Measurements from ENCODE around the gene DAB1.

DNA sequence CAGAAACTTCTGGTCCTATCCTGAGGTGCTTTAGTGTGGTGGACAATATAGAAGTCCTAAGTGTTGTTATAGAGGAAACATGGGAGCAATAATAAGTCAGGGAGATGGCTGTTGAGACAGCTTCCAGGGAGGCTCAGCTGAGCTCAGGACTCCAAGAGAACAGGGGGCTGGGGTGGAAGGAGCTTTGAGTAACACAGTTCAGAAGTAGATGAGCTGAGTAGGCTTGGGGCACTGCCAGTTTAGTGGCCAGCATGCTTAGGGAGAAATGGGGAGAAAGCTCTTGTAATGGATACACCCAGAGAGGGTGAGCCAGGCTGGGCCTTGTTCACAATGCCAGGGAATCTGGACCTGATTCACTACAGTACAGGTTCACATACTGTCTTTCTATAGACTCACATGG is 201.6 kb downstream of the DAB1 start:
- TF ChIP-seq CTCF (IDR thresholded peaks at IDR 0.05; ENCODE audit: low read depth, low read length, poor library complexity, severe bottlenecking) = no peak
- no peak for TF ChIP-seq EZH2phosphoT487 (IDR thresholded peaks at IDR 0.05; ENCODE audit: borderline replicate concordance, low read length)

All from DOHH2 (cell line).